Measurements from ENCODE around the gene STAT3.
A peak's percentile ranks its signal among the peaks of the same experiment; 100 is the strongest.
"Not testable (repeated sequence)": the region's sequence is repeated elsewhere in the genome, so short reads cannot be mapped to it uniquely, and the experiment has no call there.

The STAT3 gene

GRCh38 chr17:42346481-42346880 is 41.8 kb downstream of the STAT3 start:
- DNase-seq (ENCODE audit: low spot score), result no peak

DNA sequence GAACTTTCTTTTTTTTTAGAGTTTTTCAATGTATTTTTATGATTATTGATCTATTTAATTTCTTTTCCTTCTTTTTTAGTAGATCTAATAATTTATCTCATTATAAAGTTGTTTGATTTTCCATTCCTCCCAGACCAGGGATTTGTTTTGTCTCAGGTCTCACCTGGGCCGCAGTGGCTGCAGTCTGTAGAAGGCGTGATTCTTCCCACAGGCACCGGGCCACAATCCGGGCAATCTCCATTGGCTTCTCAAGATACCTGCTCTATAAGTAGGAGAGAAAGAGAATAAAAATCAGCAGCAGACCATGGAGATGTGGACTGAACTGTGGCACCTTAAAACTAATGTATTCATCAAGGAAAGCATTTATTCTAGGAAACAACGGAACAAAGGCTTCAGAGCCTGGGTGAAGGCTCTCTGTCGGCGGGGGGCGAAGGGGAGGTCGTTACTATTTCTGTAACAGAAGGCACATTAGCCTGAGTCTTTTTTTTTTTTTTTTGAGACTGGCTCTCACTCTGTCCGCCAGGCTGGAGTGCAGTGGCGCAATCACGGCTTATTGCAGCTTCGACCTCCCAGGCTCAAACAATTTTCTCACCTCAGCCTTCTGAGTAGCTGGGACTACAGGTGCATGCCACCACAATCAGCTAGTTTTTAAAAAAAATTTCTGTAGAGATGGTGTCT is 42.7 kb downstream of the STAT3 start:
- no peak for DNase-seq (ENCODE audit: low spot score)

DNA sequence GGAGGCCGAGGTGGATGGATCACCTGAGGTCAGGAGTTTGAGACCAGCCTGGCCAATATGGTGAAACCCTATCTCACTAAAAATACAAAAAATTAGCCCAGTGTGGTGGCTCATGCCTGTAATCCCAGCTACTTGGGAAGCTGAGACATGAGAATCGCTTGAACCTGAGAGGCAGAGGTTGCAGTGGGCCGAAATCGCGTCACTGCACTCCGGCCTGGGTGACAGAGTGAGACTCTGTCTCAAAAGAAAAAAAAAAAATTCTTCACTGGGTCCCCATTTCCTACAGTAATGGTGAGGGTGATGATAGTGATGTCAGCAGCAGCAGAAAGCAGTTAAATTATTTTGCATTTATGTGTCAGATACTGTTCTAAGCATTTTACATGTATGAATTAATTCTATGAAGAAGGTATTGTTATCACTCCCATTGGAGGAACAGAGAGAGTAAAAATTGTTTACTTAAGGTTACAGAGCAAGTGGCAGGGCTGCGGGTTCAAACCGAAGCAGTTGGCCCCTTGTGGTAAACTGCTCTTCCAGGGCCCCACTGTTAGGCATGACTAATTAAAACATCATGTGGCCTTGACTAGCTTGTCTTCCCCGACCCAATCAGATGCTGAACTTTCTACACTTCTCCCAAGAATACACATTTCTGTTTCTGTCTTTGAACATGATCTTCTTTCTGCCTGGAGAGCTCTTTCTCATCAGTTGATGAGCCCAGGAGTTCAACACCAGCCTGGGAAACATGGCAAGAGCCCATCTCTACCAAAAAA is 45.8 kb downstream of the STAT3 start:
- no peak for DNase-seq (ENCODE audit: low spot score)

DNA sequence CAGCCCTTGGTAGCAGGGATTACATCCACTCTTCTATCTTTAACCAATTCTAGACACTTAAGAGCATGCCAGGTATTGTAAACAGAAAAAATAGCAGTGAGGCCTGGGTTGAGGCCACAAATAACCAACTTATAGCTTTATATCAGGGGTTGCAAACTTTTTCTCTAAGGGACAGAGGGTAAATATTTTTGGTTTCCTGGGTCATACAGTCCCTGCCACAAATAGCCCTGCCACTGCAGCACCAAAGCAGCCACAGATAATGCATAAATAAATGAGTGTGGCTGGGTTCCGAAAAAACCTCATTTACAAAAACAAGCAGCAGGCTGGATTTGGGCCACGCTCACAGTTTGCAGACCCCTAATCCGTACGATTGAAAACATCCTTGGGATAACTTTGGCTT is 46.7 kb downstream of the STAT3 start:
- no peak for DNase-seq (ENCODE audit: low spot score)

DNA sequence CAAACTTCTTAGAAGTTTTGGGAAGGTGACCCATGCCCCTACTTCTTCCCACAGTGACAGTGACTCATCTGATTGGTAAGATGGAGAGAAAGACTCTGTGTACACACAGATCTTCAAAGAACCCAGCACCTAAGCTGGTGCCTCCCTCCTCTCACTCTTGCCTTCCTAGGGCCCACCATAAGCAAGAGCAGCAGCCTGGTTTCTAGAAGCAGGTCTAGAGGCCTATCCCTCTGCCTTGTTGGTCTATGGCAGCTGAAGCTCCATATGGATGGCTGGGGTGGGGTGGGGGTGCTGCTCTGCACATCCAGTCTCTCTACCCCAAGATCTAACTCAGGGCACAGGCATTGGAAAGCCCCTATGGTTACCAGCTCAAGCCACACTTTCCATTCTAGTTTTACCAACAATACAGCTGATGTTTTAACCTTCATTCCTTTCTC is 47.5 kb downstream of the STAT3 start:
- no peak for DNase-seq (ENCODE audit: low spot score)

DNA sequence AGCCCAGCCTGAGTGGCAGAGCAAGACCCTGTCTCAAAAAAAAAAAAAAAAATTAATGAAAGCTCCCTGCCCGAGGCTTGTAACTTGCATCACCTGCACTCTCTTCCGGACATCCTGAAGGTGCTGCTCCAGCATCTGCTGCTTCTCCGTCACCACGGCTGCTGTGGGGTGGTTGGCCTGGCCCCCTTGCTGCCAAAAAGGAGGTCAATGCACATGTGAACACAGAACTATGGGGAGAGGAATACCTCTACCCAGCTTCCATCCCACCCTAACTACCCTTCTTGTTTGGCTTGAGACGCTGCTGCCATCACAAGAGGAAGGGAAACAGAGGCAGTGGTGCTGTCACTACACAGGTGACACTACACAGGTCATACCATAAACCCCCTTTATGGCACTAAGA is 49.0 kb downstream of the STAT3 start:
- no peak for DNase-seq (ENCODE audit: low spot score)

DNA sequence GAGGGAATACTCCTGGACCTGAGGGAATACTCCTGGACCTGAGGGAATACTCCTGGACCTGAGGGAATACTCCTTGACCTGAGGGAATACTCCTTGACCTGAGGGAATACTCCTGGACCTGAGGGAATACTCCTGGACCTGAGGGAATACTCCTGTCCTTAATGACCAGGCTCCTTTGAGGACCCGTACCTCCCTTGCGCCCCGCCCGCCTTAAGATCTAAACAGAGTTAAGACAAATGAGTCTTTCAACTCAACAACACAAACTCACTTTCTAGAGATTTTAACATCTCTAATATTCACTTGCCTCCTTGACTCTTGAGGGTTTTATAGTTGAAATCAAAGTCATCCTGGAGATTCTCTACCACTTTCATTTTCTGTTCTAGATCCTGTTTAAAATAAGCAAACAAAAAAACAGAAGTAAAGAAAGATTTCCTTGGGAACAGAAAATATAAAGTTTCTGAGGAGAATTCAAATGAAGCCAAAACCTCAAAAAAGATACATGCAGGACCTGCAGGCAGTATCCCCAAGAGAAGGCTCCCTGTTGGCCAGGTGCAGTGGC is 49.7 kb downstream of the STAT3 start:
- no peak for DNase-seq (ENCODE audit: low spot score)

DNA sequence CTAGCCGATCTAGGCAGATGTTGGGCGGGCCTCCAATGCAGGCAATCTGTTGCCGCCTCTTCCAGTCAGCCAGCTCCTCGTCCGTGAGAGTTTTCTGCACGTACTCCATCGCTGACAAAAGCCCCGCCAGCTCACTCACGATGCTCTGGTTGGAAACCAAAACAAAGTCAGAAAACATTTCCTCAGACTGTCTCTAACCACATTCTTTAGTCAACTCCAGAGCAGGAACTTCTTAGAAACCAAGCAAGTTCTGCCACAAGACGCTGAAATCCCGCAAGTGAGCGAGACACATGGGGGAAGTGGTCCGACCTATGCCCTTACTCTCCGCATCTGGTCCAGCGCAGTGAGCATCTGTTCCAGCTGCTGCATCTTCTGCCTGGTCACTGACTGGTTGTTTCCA is 50.8 kb downstream of the STAT3 start:
- peak; percentile 87 for DNase-seq (ENCODE audit: low spot score)

- DNase-seq (ENCODE audit: low spot score), result no peak
Measured at GRCh38 chr17:42334677-42335076, 53.6 kb downstream of the STAT3 start.

DNA sequence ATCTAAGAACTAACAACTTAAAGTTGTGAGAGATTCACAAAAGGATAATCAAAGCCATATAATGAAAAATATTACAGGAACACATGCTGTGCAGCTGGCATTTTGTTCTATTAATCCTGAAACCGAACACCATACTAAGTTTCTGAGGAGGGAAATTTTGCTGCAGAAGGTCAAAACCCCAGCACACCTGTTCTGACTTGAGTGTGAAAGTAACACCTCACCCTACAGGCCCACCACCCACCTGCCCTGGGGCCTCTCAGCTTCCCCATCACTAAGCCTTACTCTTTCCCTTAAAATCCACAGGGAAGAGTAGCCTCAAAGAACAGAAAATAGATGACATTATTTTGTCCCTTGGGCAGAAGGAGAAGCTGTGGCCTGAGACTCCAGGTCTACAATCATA is 55.2 kb downstream of the STAT3 start:
- no peak for DNase-seq (ENCODE audit: low spot score)

DNA sequence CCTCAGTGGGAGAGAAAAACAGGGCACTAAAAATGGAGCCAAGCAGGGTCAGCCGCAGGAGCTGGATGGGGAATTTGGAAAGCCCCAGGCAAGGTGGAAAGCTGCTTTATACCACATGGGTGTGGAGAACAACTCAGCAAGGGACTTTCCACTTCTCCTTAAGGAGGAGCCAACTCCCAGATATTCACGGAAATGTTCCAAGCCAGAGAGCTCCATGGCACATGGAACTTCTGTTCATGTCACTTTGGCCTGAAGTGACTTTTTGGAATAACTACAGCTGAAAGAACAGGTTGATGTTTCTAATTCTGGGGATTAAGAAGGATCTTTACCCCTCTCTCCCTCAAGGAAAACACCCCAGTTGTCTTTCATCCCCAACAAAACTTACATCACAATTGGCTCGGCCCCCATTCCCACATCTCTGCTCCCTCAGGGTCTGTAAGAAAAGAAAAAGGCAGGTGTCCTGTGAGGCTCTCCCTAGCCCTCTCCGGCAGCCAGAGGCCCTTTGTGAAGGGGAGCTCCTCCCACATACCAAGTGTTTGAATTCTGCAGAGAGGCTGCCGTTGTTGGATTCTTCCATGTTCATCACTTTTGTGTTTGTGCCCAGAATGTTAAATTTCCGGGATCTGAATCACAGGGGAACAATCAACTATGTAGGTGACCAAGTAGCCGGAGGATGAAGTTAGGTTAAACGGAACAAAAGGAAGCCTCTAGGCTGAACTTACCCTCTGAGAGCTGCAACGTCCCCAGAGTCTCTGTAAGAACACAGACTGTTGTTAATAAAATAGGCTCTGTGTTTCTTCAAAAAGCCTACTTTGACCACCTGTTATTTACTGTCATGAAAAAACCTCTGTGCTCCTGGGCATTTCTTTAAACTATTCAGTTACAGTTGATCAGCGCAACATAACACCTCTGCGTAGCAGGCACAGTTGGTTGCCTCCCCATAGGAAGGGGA is 58.9 kb downstream of the STAT3 start:
- DNase-seq (ENCODE audit: low spot score), result peak; percentile 70

GRCh38 chr17:42325026-42325425 is 63.2 kb downstream of the STAT3 start:
- DNase-seq (ENCODE audit: low spot score), result peak; percentile 81

- no peak for DNase-seq (ENCODE audit: low spot score)
Measured at GRCh38 chr17:42323268-42323773, 64.9 kb downstream of the STAT3 start.

DNA sequence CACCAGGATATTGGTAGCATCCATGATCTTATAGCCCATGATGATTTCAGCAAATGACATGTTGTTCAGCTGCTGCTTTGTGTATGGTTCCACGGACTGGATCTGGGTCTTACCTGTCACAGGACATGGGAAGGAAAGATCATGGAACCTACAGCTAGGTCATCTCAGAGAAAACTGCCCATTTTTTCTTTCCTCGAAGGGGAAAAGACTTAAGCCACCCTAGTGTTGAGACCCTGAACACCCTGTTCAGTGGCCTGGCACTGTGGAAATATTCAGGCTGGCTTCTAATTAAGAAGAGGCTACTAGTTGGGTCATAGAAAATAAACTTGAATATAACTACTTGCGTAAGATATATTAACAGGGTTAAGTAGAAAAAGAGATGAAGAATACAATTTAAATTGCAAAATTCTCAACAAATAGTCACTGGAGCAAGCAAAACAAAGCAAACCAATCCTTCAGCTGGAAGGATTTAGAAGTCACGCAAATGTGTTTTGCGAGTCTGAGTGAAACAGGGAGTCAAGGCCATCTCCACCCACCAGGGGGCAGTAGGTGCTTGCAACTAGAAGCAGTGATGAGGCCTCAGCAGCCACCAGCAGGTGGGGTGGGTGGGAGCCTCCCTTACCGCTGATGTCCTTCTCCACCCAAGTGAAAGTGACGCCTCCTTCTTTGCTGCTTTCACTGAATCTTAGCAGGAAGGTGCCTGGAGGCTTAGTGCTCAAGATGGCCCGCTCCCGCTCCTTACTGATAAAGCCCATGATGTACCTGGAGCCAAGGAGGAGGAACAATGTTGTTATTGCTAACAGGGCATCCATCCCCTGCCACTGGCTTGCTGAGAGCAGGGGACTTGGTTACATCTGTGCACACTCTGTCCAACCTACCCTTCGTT is 65.6 kb downstream of the STAT3 start:
- peak; percentile 92 for DNase-seq (ENCODE audit: low spot score)

DNA sequence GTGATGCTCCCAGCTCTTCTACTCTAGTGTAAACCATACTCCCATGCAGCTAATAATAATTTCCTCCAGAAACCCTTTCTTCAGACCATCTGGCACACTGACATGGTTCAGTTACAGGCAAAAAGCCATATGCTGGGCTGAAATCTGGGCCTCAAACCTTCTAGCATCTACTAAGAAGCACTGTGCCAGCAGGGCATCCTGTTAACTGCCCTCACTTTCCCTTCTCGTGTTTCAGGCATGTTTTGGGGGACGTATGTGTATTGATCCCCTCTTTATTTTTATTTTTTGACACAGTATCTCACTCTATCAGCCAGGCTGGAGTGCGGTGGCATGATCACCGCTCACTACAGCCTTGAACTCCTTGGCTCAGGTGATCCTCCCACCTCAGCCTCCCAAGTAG is 66.7 kb downstream of the STAT3 start:
- no peak for DNase-seq (ENCODE audit: low spot score)

GRCh38 chr17:42317967-42318366 is 70.3 kb downstream of the STAT3 start:
- DNase-seq (ENCODE audit: low spot score), result not testable (repeated sequence)

GRCh38 chr17:42317266-42317845 is 70.9 kb downstream of the STAT3 start:
- no peak for DNase-seq (ENCODE audit: low spot score)

GRCh38 chr17:42316755-42317154 is 71.5 kb downstream of the STAT3 start:
- DNase-seq (ENCODE audit: low spot score), result no peak

DNA sequence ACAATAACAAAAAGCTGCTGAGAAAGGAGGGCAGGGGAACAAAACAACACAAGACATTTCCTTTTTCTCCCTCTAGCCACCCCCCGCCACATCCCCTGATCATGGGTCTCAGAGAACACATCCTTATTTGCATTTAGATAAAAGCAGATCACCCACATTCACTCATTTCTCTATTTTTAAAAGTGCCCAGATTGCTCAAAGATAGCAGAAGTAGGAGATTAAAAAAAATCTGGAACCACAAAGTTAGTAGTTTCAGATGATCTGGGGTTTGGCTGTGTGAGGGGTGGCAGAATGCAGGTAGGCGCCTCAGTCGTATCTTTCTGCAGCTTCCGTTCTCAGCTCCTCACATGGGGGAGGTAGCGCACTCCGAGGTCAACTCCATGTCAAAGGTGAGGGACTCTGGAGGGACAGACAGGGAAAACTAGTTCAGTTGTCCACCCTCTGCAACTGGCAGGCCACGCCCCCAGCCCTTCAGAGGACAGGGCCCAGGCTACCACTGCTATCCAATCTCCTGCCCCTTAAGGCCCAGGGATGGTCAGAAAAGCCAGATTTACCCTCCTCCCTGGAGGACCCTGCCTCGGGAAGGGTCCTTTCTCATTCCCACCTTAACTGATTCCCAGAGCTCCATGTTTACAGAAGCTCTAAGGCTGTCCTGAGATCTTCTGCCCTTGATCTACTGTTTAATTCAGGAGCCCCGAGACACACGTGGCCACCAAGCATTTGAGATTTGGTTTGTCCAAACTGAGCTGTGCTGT is 72.7 kb downstream of the STAT3 start:
- no peak for DNase-seq (ENCODE audit: low spot score)

Measured in GM03348 (cell line).